PC-3 (cell line): ENCODE data around the gene UGT1A5. TPM values are rescaled to one million over a fixed set of nuclear protein-coding genes. Genes with fewer than 3 reads are reported as not detected.

ENCODE experiments used
- ATAC-seq: fragments of 200-7000 bp; cut with Tn5 transposase; 2 replicates; pipeline ENCODE4 v1.9.1; 2020; ENCODE audit warnings: mild to moderate bottlenecking, moderate library complexity
- BruUV-seq: library from RNA; stranded (reverse); fragments of 400-500 nt; replicated peaks from 2 replicates; lab custom pipeline; 2021; lab: Mats Ljungman, UMichigan
- CTCF ChIA-PET: fragments of 300-600 bp; sonication (Branson Sonifier 250); formaldehyde crosslinking; loops from one replicate; lab custom pipeline; 2022; ENCODE audit warnings: antibody characterized with exemption; lab: Charles Lee
- POLR2A ChIA-PET: fragments of 300-600 bp; sonication (Branson Sonifier 250); formaldehyde crosslinking; loops from one replicate; lab custom pipeline; 2022; ENCODE audit warnings: antibody characterized with exemption; ENCODE audit not compliant: unreplicated experiment; lab: Charles Lee
- DNase-seq: peaks from one replicate; pipeline ENCODE4 v3.0.0-alpha.2; 2015
- H2AFZ ChIP-seq: fragments of 300-600 bp; sonication (generic); 2 replicates; pipeline ENCODE4 v1.6.0; 2016; ENCODE audit warnings: antibody characterized with exemption, low read length
- H3F3A ChIP-seq: fragments of 300-600 bp; sonication (generic); one replicate; pipeline ENCODE4 v1.6.0; 2017; ENCODE audit warnings: antibody characterized with exemption, low read length, control low read depth, mild to moderate bottlenecking; ENCODE audit not compliant: unreplicated experiment
- H3K27ac ChIP-seq: fragments of 300-600 bp; sonication (generic); 2 replicates; pipeline ENCODE4 v1.5.1; 2016; ENCODE audit warnings: mild to moderate bottlenecking, low read length
- H3K27me3 ChIP-seq: fragments of 300-600 bp; sonication (generic); 2 replicates; pipeline ENCODE4 v1.6.1; 2016; ENCODE audit warnings: low read length, mixed read lengths
- H3K36me3 ChIP-seq: fragments of 300-600 bp; sonication (generic); 2 replicates; pipeline ENCODE4 v1.6.1; 2016; ENCODE audit warnings: low read depth, mixed run types, low read length, mixed read lengths
- H3K4me1 ChIP-seq: fragments of 300-600 bp; sonication (generic); 2 replicates; pipeline ENCODE4 v1.5.1; 2016; ENCODE audit warnings: low read length; ENCODE audit not compliant: insufficient read depth
- H3K4me2 ChIP-seq: fragments of 300-600 bp; sonication (generic); 2 replicates; pipeline ENCODE4 v1.6.0; 2016; ENCODE audit warnings: low read length
- H3K4me3 ChIP-seq: fragments of 300-600 bp; sonication (generic); 2 replicates; pipeline ENCODE4 v1.5.1; 2016; ENCODE audit warnings: mild to moderate bottlenecking, low read length, mixed read lengths
- H3K79me2 ChIP-seq: fragments of 300-600 bp; sonication (generic); 2 replicates; pipeline ENCODE4 v1.6.1; 2017; ENCODE audit warnings: low read length, mixed read lengths
- H3K9ac ChIP-seq: fragments of 300-600 bp; sonication (generic); 2 replicates; pipeline ENCODE4 v1.6.0; 2016; ENCODE audit warnings: mild to moderate bottlenecking, low read length
- H3K9me2 ChIP-seq: fragments of 300-600 bp; sonication (generic); replicated peaks from 2 replicates; pipeline ENCODE4 v1.6.1; 2016; ENCODE audit warnings: mixed run types, low read length, mixed read lengths
- H3K9me3 ChIP-seq: fragments of 300-600 bp; sonication (generic); 2 replicates; pipeline ENCODE4 v1.6.1; 2016; ENCODE audit warnings: low read length, mixed read lengths
- H4K20me1 ChIP-seq: fragments of 300-600 bp; sonication (generic); 2 replicates; pipeline ENCODE4 v1.6.1; 2016; ENCODE audit warnings: low read length, mixed read lengths
- CTCF ChIP-seq: fragments of 300-600 bp; sonication (generic); conservative IDR thresholded peaks from 2 replicates; pipeline ENCODE4 v1.5.1; 2017; ENCODE audit warnings: antibody characterized with exemption, low read depth, mild to moderate bottlenecking, low read length
- EZH2 ChIP-seq: fragments of 300-600 bp; sonication (generic); IDR thresholded peaks from one replicate; pipeline ENCODE4 v1.6.1; 2017; ENCODE audit warnings: antibody characterized with exemption, mild to moderate bottlenecking, low read length; ENCODE audit not compliant: unreplicated experiment
- EZH2phosphoT487 ChIP-seq: fragments of 300-600 bp; sonication (generic); IDR thresholded peaks from 2 replicates; pipeline ENCODE4 v1.6.1; 2018; ENCODE audit warnings: mild to moderate bottlenecking, antibody characterized with exemption, low read length, borderline replicate concordance
- intact Hi-C: fragments of 100-400 bp; cut with micrococcal nuclease; formaldehyde crosslinking; loops from 2 replicates; pipeline ENCODE4 v1.9.0; 2023
- total RNA-seq: library from RNA; depleted of rRNA; stranded (reverse); fragments of >200 nt; gene quantifications from 2 replicates; pipeline ENCODE4 v1.2.3, GENCODE V29; 2014

UGT1A5 gene
- total RNA-seq, 1 experiment from 2014 or later, result not detected

GRCh38 chr2:233768076-233768475 is 55.4 kb downstream of the UGT1A5 start:
- no peak overlapping the region for H2AFZ ChIP-seq
- no TSS peak for BruUV-seq
- no peaks in the 10 kb centered on the region for H4K20me1 ChIP-seq
- no peaks in the 10 kb centered on the region for H3K27me3 ChIP-seq
- intact Hi-C loops, result no loop called here
- H3K9me3 ChIP-seq, result no peaks in the 10 kb centered on the region
- no peak overlapping the region for H3K9ac ChIP-seq
- POLR2A ChIA-PET, result no interaction called here
- no peak overlapping the region for H3K4me3 ChIP-seq
- TF ChIP-seq CTCF (no peak), EZH2 (no peak), EZH2phosphoT487 (no peak)
- no peak for DNase-seq
- H3F3A ChIP-seq, result no peaks in the 10 kb centered on the region
- peaks cover 19% of the 10 kb centered on the region for H3K4me1 ChIP-seq
- CTCF ChIA-PET, result no interaction called here
- ATAC-seq, result no peak
- no peaks in the 10 kb centered on the region for H3K79me2 ChIP-seq
- H3K27ac ChIP-seq, result no peak overlapping the region
- H3K36me3 ChIP-seq, result no peaks in the 10 kb centered on the region
- H3K4me2 ChIP-seq, result no peak overlapping the region
- H3K9me2 ChIP-seq, result 0 out of 2 replicates have a peak, but pooled peaks cover 4% of the 10 kb centered on the region

DNA sequence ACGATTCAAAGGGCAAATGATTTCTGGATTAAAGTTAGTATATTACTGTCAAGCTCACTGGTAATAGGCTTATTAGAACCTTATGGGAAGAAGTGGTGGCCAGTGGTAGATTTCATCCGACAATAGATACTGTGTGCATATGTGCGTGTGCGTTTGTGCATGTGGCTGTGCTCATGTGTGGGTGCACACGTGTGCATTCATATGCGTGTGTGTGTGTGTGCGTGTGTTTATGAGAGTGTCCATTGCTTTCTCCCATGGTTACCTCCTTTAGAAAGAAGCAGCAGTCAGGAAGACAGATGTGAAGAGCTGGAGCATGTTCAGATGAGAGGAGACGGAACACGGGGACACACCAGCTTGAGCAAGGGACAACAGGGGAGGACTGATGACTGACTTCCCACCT is 56.6 kb downstream of the UGT1A5 start:
- intact Hi-C loops, result no loop called here
- H3K9me3 ChIP-seq, result no peaks in the 10 kb centered on the region
- no peak overlapping the region for H3K9ac ChIP-seq
- H3K4me1 ChIP-seq, result peaks cover 8% of the 10 kb centered on the region
- no peaks in the 10 kb centered on the region for H4K20me1 ChIP-seq
- H3K36me3 ChIP-seq, result no peaks in the 10 kb centered on the region
- H3K4me2 ChIP-seq, result no peak overlapping the region
- no peak for DNase-seq
- BruUV-seq, result no TSS peak
- TF ChIP-seq EZH2phosphoT487, result no peak
- no peak for TF ChIP-seq CTCF
- TF ChIP-seq EZH2, result no peak
- H3K27ac ChIP-seq, result no peak overlapping the region
- ChIA-PET POLR2A (no interaction called here), CTCF (no interaction called here)
- ATAC-seq, result no peak
- H2AFZ ChIP-seq, result no peak overlapping the region
- no peak overlapping the region for H3K4me3 ChIP-seq
- H3K79me2 ChIP-seq, result no peaks in the 10 kb centered on the region
- H3F3A ChIP-seq, result no peaks in the 10 kb centered on the region
- no peaks in the 10 kb centered on the region for H3K27me3 ChIP-seq
- no peaks in the 10 kb centered on the region for H3K9me2 ChIP-seq

GRCh38 chr2:233772153-233772552 is 59.4 kb downstream of the UGT1A5 start:
- ChIA-PET POLR2A (no interaction called here), CTCF (no interaction called here)
- Histone ChIP-seq H4K20me1 (no peaks in the 10 kb centered on the region), H3K9me2 (no peaks in the 10 kb centered on the region), H3K4me1 (no peaks in the 10 kb centered on the region), H3K9me3 (no peaks in the 10 kb centered on the region), H3K36me3 (no peaks in the 10 kb centered on the region), H3K27me3 (no peaks in the 10 kb centered on the region), H3K9ac (no peak overlapping the region), H2AFZ (no peak overlapping the region), H3K27ac (no peak overlapping the region), H3K4me2 (no peak overlapping the region), H3K79me2 (no peaks in the 10 kb centered on the region), H3F3A (no peaks in the 10 kb centered on the region), H3K4me3 (no peak overlapping the region)
- ATAC-seq, result no peak
- no TSS peak for BruUV-seq
- TF ChIP-seq EZH2, result no peak
- no peak for TF ChIP-seq CTCF
- no peak for TF ChIP-seq EZH2phosphoT487
- intact Hi-C loops, result no loop called here
- DNase-seq, result no peak
